Lung (tissue), 12 donors: ENCODE measurements around the gene TRIM72. TPM values are rescaled to one million over a fixed set of nuclear protein-coding genes. Genes with fewer than 3 reads are reported as not detected.

Experiments
- ATAC-seq: fragments of 200-7000 bp; cut with Tn5 transposase; one replicate; pipeline ENCODE4 v1.9.1; 2020; ENCODE audit warnings: moderate number of reproducible peaks; ENCODE audit not compliant: insufficient read depth, low FRiP score
- DNase-seq, 3 donors: peaks; one replicate each; pipeline ENCODE4 v3.0.0-alpha.2; 2013 to 2017
- H3K27ac ChIP-seq, 2 donors: one replicate each; pipeline ENCODE4 v1.5.1; 2013; ENCODE audit warnings: mild to moderate bottlenecking in 2 of 2, moderate library complexity in 2 of 2, control low read depth in 1 of 2, inconsistent platforms in 1 of 2, low read depth in 1 of 2, low read length in 1 of 2
- H3K27me3 ChIP-seq, 3 donors: one replicate each; pipeline ENCODE4 v1.5.1; 2013; ENCODE audit warnings: low read length in 2 of 3; ENCODE audit not compliant: control insufficient read depth in 3 of 3, insufficient read depth in 3 of 3
- H3K36me3 ChIP-seq, 4 donors: one replicate each; pipeline ENCODE4 v1.5.1; 2013; ENCODE audit warnings: low read length in 4 of 4, mild to moderate bottlenecking in 1 of 4, moderate library complexity in 1 of 4; ENCODE audit not compliant: control insufficient read depth in 4 of 4, insufficient read depth in 4 of 4
- H3K4me1 ChIP-seq, 5 donors: one replicate each; pipeline ENCODE4 v1.5.1; 2013; ENCODE audit warnings: low read length in 5 of 5, mild to moderate bottlenecking in 2 of 5, moderate library complexity in 1 of 5; ENCODE audit not compliant: control insufficient read depth in 5 of 5, insufficient read depth in 5 of 5
- H3K4me3 ChIP-seq: one replicate; pipeline ENCODE4 v1.5.1; 2013; ENCODE audit warnings: mild to moderate bottlenecking, control low read depth, moderate library complexity
- H3K9ac ChIP-seq, 2 donors: one replicate each; pipeline ENCODE4 v1.5.1; 2013; ENCODE audit warnings: low read length in 2 of 2, control low read depth in 1 of 2; ENCODE audit not compliant: insufficient read depth in 1 of 2
- H3K9me3 ChIP-seq, 4 donors: one replicate each; pipeline ENCODE4 v1.5.1; 2013; ENCODE audit warnings: low read length in 3 of 4, mild to moderate bottlenecking in 1 of 4, moderate library complexity in 1 of 4; ENCODE audit not compliant: control insufficient read depth in 4 of 4, insufficient read depth in 3 of 4
- CTCF ChIP-seq: IDR thresholded peaks from 2 replicates; pipeline ENCODE4 v1.5.1; 2012; ENCODE audit warnings: mild to moderate bottlenecking; ENCODE audit errors: control extremely low read depth, extremely low read depth
- whole genome bisulfite sequencing, 2 donors: extraction: QIAGEN DNeasy Blood & Tissue Kit; methylation state at CpG; one replicate each; pipeline ENCODE4 v1.1.7; 2013; 5-methylcytosine and 5-hydroxymethylcytosine counted together
- polyA plus RNA-seq, 2 donors: library from polyadenylated mRNA; stranded (reverse); fragments of 200-250 nt; gene quantifications; one replicate each; pipeline ENCODE4 v1.2.1, GENCODE V29; 2013
- total RNA-seq, 2 donors: library from RNA; depleted of rRNA in 1 of 2; stranded (reverse); fragments of >200 nt in 1 of 2; gene quantifications; one replicate each; pipeline ENCODE4 v1.2.1, GENCODE V29; 2014 to 2021
- donor health status: control.
- donor health status: control.
- donor health status: Bipolar disorder and iron deficiency.
- donor health status: healthy.
- donor health status: DM: yes; HTN: yes; CAD: no.

The TRIM72 gene
- total and polyA plus RNA-seq, 4 donors, result 0.02 to 0.09 (median 0.03) TPM; not detected in 1

DNA sequence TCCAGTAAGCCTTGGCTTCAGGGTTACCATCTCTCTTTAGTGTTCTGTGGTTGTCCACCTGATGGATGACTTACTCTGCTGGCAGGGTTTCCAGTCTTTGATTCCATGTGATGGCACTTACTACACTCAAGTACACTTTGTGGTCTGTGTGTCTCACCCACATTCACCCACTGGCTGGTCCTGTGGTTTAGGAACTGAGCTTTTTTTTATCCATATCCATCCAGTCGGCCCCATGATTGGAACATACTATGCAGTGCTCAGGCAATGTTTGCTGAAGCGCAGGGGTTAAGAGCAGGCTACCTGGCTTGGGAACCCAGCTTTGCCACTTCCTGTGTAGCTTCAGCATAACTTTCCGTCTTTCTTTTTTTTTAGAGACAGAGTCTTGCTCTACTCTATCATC, 36.8 kb upstream of the TRIM72 start:
- no peak for ATAC-seq
- no peak overlapping the region for H3K27ac ChIP-seq
- WGBS, 2 donors, result 13 to 32% methylated on average over 3 of the region's 3 CpGs

GRCh38 chr16:31179219-31179746, 34.6 kb upstream of the TRIM72 start:
- DNase-seq (no peak), ATAC-seq (no peak)
- no peaks in the 10 kb centered on the region for H3K9me3 ChIP-seq
- peaks cover 10 to 19% (median 15%) of the 10 kb centered on the region in 4 donors for H3K36me3 ChIP-seq
- H3K4me3 ChIP-seq, result peak overlapping the region; percentile 72
- H3K9ac ChIP-seq, result peak overlapping the region; percentile 63 to 96
- WGBS, 2 donors, result 2% methylated on average over 27 of the region's 27 CpGs
- peak overlapping the region; percentile 90 to 95 for H3K27ac ChIP-seq
- no peak for TF ChIP-seq CTCF
- no peaks in the 10 kb centered on the region for H3K27me3 ChIP-seq
- peaks cover 8 to 34% (median 11%) of the 10 kb centered on the region in 5 donors for H3K4me1 ChIP-seq

More for the DNA sequence above, 36.8 kb upstream of the TRIM72 start:
- no peak for DNase-seq
- no peak for TF ChIP-seq CTCF
- Histone ChIP-seq H3K4me3 (no peak overlapping the region), H3K36me3 (peaks cover 0 to 4% (median 0%) of the 10 kb centered on the region in 4 donors), H3K9me3 (no peaks in the 10 kb centered on the region), H3K27me3 (no peaks in the 10 kb centered on the region), H3K4me1 (peaks cover under 1 to 16% (median 1%) of the 10 kb centered on the region in 5 donors), H3K9ac (no peak overlapping the region)

GRCh38 chr16:31179747-31180459, 34.0 kb upstream of the TRIM72 start, which contains the start of gene FUS:
FUS (plus strand) TSS chr16:31180139; CDS start chr16:31180215, 76 bp downstream.
- peak; percentile 88 for ATAC-seq
- H3K9me3 ChIP-seq, result no peaks in the 10 kb centered on the region

More at GRCh38 chr16:31179747-31180459, 34.0 kb upstream of the TRIM72 start, which contains the start of gene FUS:
- WGBS, 2 donors, result 0% methylated on average over 69 of the region's 69 CpGs
- peaks cover 12 to 22% (median 18%) of the 10 kb centered on the region in 4 donors for H3K36me3 ChIP-seq
- peak; percentile 94 to 97 (median 96) for DNase-seq
- H3K4me3 ChIP-seq, result peak within 1 kb of the TSS; percentile 82
- H3K9ac ChIP-seq, result peak within 1 kb of the TSS; percentile 96 to 98
- peaks cover 8 to 34% (median 11%) of the 10 kb centered on the region in 5 donors for H3K4me1 ChIP-seq
- no peaks in the 10 kb centered on the region for H3K27me3 ChIP-seq
- no peak for TF ChIP-seq CTCF
- H3K27ac ChIP-seq, result peak within 1 kb of the TSS; percentile 95 to 97
